MM.1S (cell line): ENCODE measurements around the gene RGPD8.
"Not testable (repeated sequence)": the region's sequence is repeated elsewhere in the genome, so short reads cannot be mapped to it uniquely, and the experiment has no call there.

Experiments used
- DNase-seq: peaks from one replicate; pipeline ENCODE4 v3.0.0-alpha.2; 2015
- H2AFZ ChIP-seq: fragments of 300-600 bp; sonication (generic); 2 replicates; pipeline ENCODE4 v1.6.0; 2016; ENCODE audit warnings: antibody characterized with exemption, low read length
- H3F3A ChIP-seq: fragments of 300-600 bp; sonication (generic); 2 replicates; pipeline ENCODE4 v1.6.1; 2016; ENCODE audit warnings: mild to moderate bottlenecking, antibody characterized with exemption, low read length, moderate library complexity, mixed read lengths; ENCODE audit not compliant: insufficient read depth
- H3K27ac ChIP-seq: fragments of 300-600 bp; sonication (generic); 2 replicates; pipeline ENCODE4 v1.5.1; 2016; ENCODE audit warnings: mild to moderate bottlenecking, low read length
- H3K27me3 ChIP-seq: fragments of 300-600 bp; sonication (generic); replicated peaks from 2 replicates; pipeline ENCODE4 v1.6.0; 2016; ENCODE audit warnings: low read length; ENCODE audit not compliant: insufficient read depth
- H3K36me3 ChIP-seq: fragments of 300-600 bp; sonication (generic); replicated peaks from 2 replicates; pipeline ENCODE4 v1.6.1; 2016; ENCODE audit warnings: mild to moderate bottlenecking, low read length, mixed read lengths; ENCODE audit not compliant: insufficient read depth
- H3K4me1 ChIP-seq: fragments of 300-600 bp; sonication (generic); 2 replicates; pipeline ENCODE4 v1.6.1; 2016; ENCODE audit warnings: low read length, mixed read lengths
- H3K4me2 ChIP-seq: fragments of 300-600 bp; sonication (generic); 2 replicates; pipeline ENCODE4 v1.6.0; 2016; ENCODE audit warnings: low read depth, low read length
- H3K4me3 ChIP-seq: fragments of 300-600 bp; sonication (generic); 2 replicates; pipeline ENCODE4 v1.5.1; 2016; ENCODE audit warnings: low read length, mixed read lengths
- H3K79me2 ChIP-seq: fragments of 300-600 bp; sonication (generic); 2 replicates; pipeline ENCODE4 v1.6.1; 2016; ENCODE audit warnings: mixed run types, low read length, mixed read lengths
- H3K9ac ChIP-seq: fragments of 300-600 bp; sonication (generic); 2 replicates; pipeline ENCODE4 v1.6.1; 2016; ENCODE audit warnings: low read length, mixed read lengths
- H3K9me2 ChIP-seq: fragments of 300-600 bp; sonication (generic); replicated peaks from 2 replicates; pipeline ENCODE4 v1.6.1; 2016; ENCODE audit warnings: mild to moderate bottlenecking, low read length, mixed read lengths; ENCODE audit not compliant: insufficient read depth
- H3K9me3 ChIP-seq: fragments of 300-600 bp; sonication (generic); replicated peaks from 2 replicates; pipeline ENCODE4 v1.6.1; 2016; ENCODE audit warnings: mild to moderate bottlenecking, low read length, mixed read lengths; ENCODE audit not compliant: insufficient read depth
- H4K20me1 ChIP-seq: fragments of 300-600 bp; sonication (generic); 2 replicates; pipeline ENCODE4 v1.6.1; 2016; ENCODE audit warnings: mild to moderate bottlenecking, low read length, moderate library complexity, mixed read lengths; ENCODE audit not compliant: insufficient read depth
- EZH2 ChIP-seq: fragments of 300-600 bp; sonication (generic); optimal IDR thresholded peaks from 2 replicates; pipeline ENCODE3; 2017; ENCODE audit warnings: low read depth, mild to moderate bottlenecking, antibody characterized with exemption, low read length, mixed read lengths
- EZH2phosphoT487 ChIP-seq: fragments of 300-600 bp; sonication (generic); IDR thresholded peaks from 2 replicates; pipeline ENCODE4 v1.6.1; 2018; ENCODE audit warnings: antibody characterized with exemption, low read length
- TF ChIP-seq, protein P1 (sequence below): fragments of 300-600 bp; sonication (generic); IDR thresholded peaks from 2 replicates; pipeline ENCODE4 v1.5.1; 2016; ENCODE audit warnings: antibody characterized with exemption, low read length, mixed read lengths

RGPD8 gene

DNA sequence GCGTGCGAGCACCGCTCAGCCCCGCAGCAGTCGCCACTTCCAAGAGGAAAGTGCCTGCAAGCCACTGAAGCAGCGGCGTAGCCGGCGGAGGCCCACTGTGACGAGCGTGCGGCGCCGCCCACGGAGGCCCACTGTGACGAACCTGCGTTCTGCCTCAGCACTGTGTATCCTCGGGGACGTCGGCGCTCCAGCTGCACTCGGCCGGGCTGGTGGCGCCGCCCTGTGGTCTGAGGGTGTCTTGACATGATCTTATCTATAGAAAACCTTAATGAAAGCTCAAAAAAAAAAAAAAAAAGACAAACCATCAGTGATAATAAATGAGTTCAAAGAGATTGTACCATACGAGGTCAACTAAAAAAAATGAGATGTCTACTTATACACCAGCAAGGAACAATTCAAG is at the start of gene RGPD8:
Gene RGPD8, minus strand, starts transcription at position 166 of the 400 bp plus-strand sequence. CDS start 192 bp downstream, outside the sequence.
- H3K27ac ChIP-seq, H3K79me2 ChIP-seq, H2AFZ ChIP-seq, H3K4me1 ChIP-seq, H3K4me3 ChIP-seq, H3K4me2 ChIP-seq, H3K36me3 ChIP-seq, H3K9ac ChIP-seq, H3K9me3 ChIP-seq, H3F3A ChIP-seq, H4K20me1 ChIP-seq, H3K27me3 ChIP-seq, H3K9me2 ChIP-seq: not testable (repeated sequence)
- peak; percentile 74 for DNase-seq
- TF ChIP-seq, protein P1, sequence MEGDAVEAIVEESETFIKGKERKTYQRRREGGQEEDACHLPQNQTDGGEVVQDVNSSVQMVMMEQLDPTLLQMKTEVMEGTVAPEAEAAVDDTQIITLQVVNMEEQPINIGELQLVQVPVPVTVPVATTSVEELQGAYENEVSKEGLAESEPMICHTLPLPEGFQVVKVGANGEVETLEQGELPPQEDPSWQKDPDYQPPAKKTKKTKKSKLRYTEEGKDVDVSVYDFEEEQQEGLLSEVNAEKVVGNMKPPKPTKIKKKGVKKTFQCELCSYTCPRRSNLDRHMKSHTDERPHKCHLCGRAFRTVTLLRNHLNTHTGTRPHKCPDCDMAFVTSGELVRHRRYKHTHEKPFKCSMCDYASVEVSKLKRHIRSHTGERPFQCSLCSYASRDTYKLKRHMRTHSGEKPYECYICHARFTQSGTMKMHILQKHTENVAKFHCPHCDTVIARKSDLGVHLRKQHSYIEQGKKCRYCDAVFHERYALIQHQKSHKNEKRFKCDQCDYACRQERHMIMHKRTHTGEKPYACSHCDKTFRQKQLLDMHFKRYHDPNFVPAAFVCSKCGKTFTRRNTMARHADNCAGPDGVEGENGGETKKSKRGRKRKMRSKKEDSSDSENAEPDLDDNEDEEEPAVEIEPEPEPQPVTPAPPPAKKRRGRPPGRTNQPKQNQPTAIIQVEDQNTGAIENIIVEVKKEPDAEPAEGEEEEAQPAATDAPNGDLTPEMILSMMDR, result peak; percentile 33

DNA sequence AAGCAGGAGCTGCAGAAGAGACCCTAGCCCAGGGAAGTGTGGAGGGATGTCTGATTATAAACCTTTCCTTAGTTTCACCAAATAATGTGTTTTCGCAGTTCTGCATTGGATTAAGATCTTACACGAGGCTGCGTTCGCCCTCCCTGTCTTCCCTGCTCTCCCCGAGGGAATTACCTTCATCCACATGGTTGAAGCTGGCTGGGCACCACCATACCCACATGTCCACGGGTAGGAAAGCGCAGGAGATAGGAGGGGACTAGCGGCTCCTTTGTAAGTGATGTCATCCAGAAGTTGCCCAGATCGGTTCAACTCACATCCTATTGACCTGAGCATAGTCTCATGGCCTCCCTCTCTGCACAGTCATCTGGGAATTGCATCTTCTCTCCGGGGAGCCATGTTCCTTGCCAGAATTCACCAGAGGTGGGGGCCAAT is 49.6 kb upstream of the RGPD8 start:
- H3K9me2 ChIP-seq, result no peaks in the 10 kb centered on the region
- no peaks in the 10 kb centered on the region for H3K9me3 ChIP-seq
- peaks cover 17% of the 10 kb centered on the region for H3F3A ChIP-seq
- no peaks in the 10 kb centered on the region for H3K27me3 ChIP-seq
- H3K36me3 ChIP-seq, result no peaks in the 10 kb centered on the region
- TF ChIP-seq EZH2phosphoT487, result no peak
- TF ChIP-seq EZH2, result no peak
- H4K20me1 ChIP-seq, result no peaks in the 10 kb centered on the region
- peak overlapping the region; percentile 92 for H3K4me2 ChIP-seq
- H3K4me3 ChIP-seq, result peak overlapping the region; percentile 99
- peak overlapping the region; percentile 81; the same call in 1 of the 2 replicates for H3K9ac ChIP-seq
- peak overlapping the region; percentile 65; the same call in 1 of the 2 replicates for H3K27ac ChIP-seq
- peaks cover 52% of the 10 kb centered on the region for H3K79me2 ChIP-seq
- peaks cover 15% of the 10 kb centered on the region for H3K4me1 ChIP-seq
- peak overlapping the region; percentile 99 for H2AFZ ChIP-seq
- no peak for DNase-seq

DNA sequence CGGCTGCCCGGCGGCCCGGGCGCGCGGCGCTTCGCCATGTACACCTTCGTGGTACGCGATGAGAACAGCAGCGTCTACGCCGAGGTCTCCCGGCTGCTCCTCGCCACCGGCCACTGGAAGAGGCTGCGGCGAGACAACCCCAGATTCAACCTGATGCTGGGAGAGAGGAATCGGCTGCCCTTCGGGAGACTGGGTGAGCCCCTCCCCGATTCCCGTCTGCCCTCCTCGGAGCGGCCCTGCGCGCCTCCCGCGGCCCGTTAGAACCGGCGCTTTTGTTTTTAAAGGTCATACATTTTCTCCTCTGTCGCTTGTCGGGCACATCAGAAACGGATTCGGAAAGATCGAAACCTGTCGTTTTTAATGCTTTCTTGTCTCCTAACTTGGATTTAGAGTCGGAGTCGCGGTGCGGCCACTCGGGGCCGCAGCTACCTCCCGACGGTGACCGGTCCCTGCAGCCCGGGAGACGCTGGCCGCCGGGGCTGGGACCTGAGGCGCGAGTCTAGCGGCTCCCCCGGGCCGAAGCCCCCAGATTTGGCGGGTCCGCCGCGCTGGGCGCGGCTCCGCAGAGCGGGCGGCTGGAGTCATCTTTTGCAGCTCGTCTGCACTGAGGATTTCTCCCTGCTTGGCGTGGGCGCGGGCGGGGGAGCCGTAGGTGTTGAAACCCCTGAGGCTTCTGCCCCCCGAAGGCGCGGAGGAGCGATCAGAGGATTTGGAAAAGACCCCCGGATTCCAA is 49.0 kb upstream of the RGPD8 start:
- DNase-seq, result peak; percentile 39
- peaks cover 17% of the 10 kb centered on the region for H3F3A ChIP-seq
- H3K4me1 ChIP-seq, result peaks cover 15% of the 10 kb centered on the region
- no peaks in the 10 kb centered on the region for H3K36me3 ChIP-seq
- peak overlapping the region; percentile 99 for H3K4me3 ChIP-seq
- peak overlapping the region; percentile 65; the same call in 1 of the 2 replicates for H3K27ac ChIP-seq
- TF ChIP-seq EZH2phosphoT487, result no peak
- TF ChIP-seq EZH2, result no peak
- TF ChIP-seq, protein P1, result no peak
- H3K9me2 ChIP-seq, result no peaks in the 10 kb centered on the region
- peaks cover 46% of the 10 kb centered on the region for H3K79me2 ChIP-seq
- peak overlapping the region; percentile 92 for H3K4me2 ChIP-seq
- no peaks in the 10 kb centered on the region for H4K20me1 ChIP-seq
- peak overlapping the region; percentile 99 for H2AFZ ChIP-seq
- H3K9me3 ChIP-seq, result no peaks in the 10 kb centered on the region
- no peaks in the 10 kb centered on the region for H3K27me3 ChIP-seq
- peak overlapping the region; percentile 81 for H3K9ac ChIP-seq
